ENCODE results near the gene ZNF697.

ZNF697 gene

DNA sequence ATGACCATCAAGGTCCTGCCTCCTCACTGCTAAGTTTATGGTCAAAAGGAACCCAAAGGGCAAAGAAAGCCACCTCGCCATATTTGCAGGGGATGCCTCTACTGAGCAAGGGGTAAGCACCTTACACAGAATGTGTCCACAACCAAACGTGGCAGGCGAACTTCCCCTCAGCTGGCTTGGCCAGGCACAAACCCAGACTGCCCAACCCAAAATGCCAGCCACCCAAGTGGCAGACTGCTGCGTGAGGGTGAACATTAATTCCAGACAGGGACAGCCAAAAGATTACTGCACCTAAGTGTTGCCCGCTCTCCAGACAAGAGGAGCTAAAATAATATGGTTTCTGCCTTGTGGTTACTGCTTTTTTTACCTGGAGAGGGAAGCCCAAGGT, 16.0 kb downstream of the ZNF697 start:
- TF ChIP-seq, protein P1, sequence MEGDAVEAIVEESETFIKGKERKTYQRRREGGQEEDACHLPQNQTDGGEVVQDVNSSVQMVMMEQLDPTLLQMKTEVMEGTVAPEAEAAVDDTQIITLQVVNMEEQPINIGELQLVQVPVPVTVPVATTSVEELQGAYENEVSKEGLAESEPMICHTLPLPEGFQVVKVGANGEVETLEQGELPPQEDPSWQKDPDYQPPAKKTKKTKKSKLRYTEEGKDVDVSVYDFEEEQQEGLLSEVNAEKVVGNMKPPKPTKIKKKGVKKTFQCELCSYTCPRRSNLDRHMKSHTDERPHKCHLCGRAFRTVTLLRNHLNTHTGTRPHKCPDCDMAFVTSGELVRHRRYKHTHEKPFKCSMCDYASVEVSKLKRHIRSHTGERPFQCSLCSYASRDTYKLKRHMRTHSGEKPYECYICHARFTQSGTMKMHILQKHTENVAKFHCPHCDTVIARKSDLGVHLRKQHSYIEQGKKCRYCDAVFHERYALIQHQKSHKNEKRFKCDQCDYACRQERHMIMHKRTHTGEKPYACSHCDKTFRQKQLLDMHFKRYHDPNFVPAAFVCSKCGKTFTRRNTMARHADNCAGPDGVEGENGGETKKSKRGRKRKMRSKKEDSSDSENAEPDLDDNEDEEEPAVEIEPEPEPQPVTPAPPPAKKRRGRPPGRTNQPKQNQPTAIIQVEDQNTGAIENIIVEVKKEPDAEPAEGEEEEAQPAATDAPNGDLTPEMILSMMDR (IDR thresholded peaks at IDR 0.05; ENCODE audit: low read depth, low read length) = no peak
- H3K4me3 ChIP-seq (ENCODE audit: low read depth, low read length) = no peak overlapping the region; the same call in 1 of the 2 replicates

GRCh38 chr1:119631433-119632102, 16.5 kb downstream of the ZNF697 start:
- H3K4me3 ChIP-seq (ENCODE audit: low read depth, low read length) = peak overlapping the region; percentile 36
- TF ChIP-seq, protein P1 (IDR thresholded peaks at IDR 0.05; ENCODE audit: low read depth, low read length) = no peak

- TF ChIP-seq, protein P1 (IDR thresholded peaks at IDR 0.05; ENCODE audit: low read depth, low read length) = no peak
- H3K4me3 ChIP-seq (ENCODE audit: low read depth, low read length) = peak overlapping the region; percentile 36; the same call in 1 of the 2 replicates
Observed at GRCh38 chr1:119631086-119631432, 17.0 kb downstream of the ZNF697 start.

DNA sequence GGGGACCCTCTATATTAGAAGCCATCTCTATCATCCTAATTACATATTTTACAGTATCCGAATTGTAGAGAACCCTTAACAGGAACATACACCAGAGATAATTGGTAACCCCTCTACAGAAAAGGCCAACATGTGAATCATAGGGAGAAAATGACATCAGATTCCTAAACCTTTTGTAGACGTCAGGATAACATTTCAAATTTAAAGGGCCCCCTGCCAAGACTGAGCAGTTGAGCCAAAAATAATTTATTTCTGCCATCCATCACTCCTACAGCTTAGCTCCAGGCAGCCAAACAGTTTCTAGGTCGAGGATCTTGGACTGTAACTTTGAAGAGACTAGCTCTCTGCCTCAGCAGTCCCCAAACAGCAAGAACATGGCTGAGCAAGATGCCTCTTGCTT, 21.2 kb downstream of the ZNF697 start:
- TF ChIP-seq, protein P1 (IDR thresholded peaks at IDR 0.05; ENCODE audit: low read depth, low read length) = no peak
- no peak overlapping the region for H3K4me3 ChIP-seq (ENCODE audit: low read depth, low read length)

- TF ChIP-seq, protein P1 (IDR thresholded peaks at IDR 0.05; ENCODE audit: low read depth, low read length) = no peak
- no peak overlapping the region for H3K4me3 ChIP-seq (ENCODE audit: low read depth, low read length)
Observed at GRCh38 chr1:119626011-119626545, 22.0 kb downstream of the ZNF697 start.

DNA sequence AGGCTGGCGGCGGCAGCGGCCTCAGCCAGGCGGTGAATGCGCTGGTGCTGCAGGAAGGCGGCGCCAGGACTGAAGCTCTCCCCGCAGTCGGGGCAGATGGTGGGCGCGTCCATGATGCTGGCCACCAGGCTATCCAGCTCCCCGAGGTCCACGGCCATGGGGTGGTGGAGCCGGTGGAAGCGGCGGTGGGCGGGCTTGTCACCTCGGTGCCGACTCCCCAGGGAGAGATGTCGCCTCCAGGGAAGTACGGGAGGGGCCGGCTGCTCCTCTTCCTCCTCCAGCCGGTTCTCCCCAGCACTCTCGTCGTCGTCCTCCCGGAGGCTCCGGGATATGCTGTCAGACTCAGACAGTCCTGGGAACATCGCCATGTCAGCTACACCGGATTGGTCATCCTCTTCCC, 24.4 kb downstream of the ZNF697 start:
- TF ChIP-seq, protein P1 (IDR thresholded peaks at IDR 0.05; ENCODE audit: low read depth, low read length) = no peak
- no peak overlapping the region for H3K4me3 ChIP-seq (ENCODE audit: low read depth, low read length)

- TF ChIP-seq, protein P1 (IDR thresholded peaks at IDR 0.05; ENCODE audit: low read depth, low read length) = no peak
- H3K4me3 ChIP-seq (ENCODE audit: low read depth, low read length) = no peak overlapping the region
Observed at GRCh38 chr1:119623193-119623515, 24.9 kb downstream of the ZNF697 start.
